ENCODE measurements around the gene SIRPG. TPM values are rescaled to one million over a fixed set of nuclear protein-coding genes. Genes with fewer than 3 reads are reported as not detected.

SIRPG gene
- total RNA-seq, 2 experiments from 2014 or later, result 98.7 to 100 TPM

DNA sequence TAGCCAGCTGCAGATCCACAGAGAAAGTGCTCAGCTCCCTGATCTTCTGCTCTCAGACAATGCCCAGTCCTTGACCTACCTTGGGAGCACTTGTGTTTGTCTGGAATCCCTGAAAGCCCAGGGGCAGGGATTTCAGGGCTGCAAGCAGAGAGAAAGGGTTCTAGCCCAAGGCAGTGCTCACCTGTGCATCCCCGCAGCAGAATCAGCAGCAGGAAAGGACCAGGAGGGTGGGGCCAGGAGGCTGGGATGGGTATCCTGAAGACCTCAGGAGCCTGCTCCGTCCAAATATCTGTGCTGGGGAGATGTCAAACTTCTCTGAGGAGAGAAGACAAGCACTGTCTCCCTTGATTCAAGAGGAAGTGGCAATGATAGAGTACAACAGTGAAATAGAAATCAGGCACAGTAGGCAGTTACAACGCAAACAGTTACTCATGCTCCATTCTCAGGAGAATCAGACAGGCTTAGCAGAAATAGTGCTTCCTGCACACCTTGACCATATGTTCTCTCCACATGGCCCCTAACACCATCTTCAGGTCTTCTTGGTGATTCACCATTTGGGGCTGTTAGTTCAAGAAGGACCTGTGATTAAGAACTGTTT is 28.7 kb upstream of the SIRPG start:
- H3K27me3 Mint-ChIP-seq, result no peaks in the 10 kb centered on the region
- no peak for DNase-seq
- H3K27ac Mint-ChIP-seq, result peak overlapping the region; percentile 92
- H3K36me3 Mint-ChIP-seq, result peaks cover 28% of the 10 kb centered on the region
- peak; percentile 67 for ATAC-seq (ENCODE audit: low read depth)
- peak overlapping the region; percentile 89 for H3K4me3 Mint-ChIP-seq
- H3K4me1 Mint-ChIP-seq, result peaks cover 51% of the 10 kb centered on the region
- H3K9me3 Mint-ChIP-seq, result peaks cover 17% of the 10 kb centered on the region
- POLR2A ChIA-PET, result interaction anchor here (0.9 to 2.7 kb wide), 9 partner anchors 10 to 48 kb away, joined by 4 to 16 read pairs (median 9); partner anchors contain the start of gene SIRPG

GRCh38 chr20:1685304-1686052 is 27.9 kb upstream of the SIRPG start:
- POLR2A ChIA-PET, result interaction anchor here (0.9 to 2.7 kb wide), 13 partner anchors 9 to 48 kb away, joined by 3 to 16 read pairs (median 7); partner anchors contain the start of gene SIRPG
- peak; percentile 75 for ATAC-seq (ENCODE audit: low read depth)
- Mint-ChIP-seq H3K4me1 (peaks cover 57% of the 10 kb centered on the region), H3K27me3 (no peaks in the 10 kb centered on the region), H3K9me3 (peaks cover 16% of the 10 kb centered on the region), H3K4me3 (peak overlapping the region; percentile 89), H3K36me3 (peaks cover 32% of the 10 kb centered on the region), H3K27ac (peak overlapping the region; percentile 92)
- DNase-seq, result no peak

DNA sequence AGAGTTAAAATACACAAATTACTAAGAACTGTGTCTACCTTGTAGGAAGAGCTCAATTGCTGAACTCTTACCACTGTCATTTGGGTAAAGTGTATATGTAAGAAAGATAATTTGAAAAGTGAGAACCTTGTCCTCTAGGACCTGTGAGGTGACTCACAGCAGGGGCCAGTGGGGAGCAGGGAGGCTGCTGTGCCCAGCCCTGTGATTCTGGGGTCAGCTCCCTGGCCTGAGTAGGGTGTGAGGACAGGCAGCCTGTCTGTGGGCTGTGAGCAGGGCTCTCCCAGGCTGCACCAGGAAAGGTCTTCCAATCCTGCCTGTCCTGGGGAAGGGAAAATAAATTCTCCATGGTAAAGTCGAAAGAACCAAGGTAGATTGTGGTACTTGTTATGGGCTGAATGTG is 27.3 kb upstream of the SIRPG start:
- peaks cover 14% of the 10 kb centered on the region for H3K9me3 Mint-ChIP-seq
- peak overlapping the region; percentile 92 for H3K27ac Mint-ChIP-seq
- DNase-seq (no peak), ATAC-seq (ENCODE audit: low read depth) (peak; percentile 31)
- POLR2A ChIA-PET, result interaction anchor here (0.6 to 2.7 kb wide), 13 partner anchors 8 to 187 kb away, joined by 3 to 16 read pairs (median 7); partner anchors contain the start of gene SIRPG
- peaks cover 33% of the 10 kb centered on the region for H3K36me3 Mint-ChIP-seq
- H3K27me3 Mint-ChIP-seq, result no peaks in the 10 kb centered on the region
- peaks cover 60% of the 10 kb centered on the region for H3K4me1 Mint-ChIP-seq
- peak overlapping the region; percentile 89 for H3K4me3 Mint-ChIP-seq

GRCh38 chr20:1676650-1677049 is 19.1 kb upstream of the SIRPG start:
- peaks cover 42% of the 10 kb centered on the region for H3K36me3 Mint-ChIP-seq

GRCh38 chr20:1674990-1675780 is 17.6 kb upstream of the SIRPG start:
- no peaks in the 10 kb centered on the region for H3K27me3 Mint-ChIP-seq
- H3K9me3 Mint-ChIP-seq, result peaks cover 2% of the 10 kb centered on the region
- peak overlapping the region; percentile 84 for H3K4me3 Mint-ChIP-seq
- H3K4me1 Mint-ChIP-seq, result peaks cover 85% of the 10 kb centered on the region
- peak overlapping the region; percentile 97 for H3K27ac Mint-ChIP-seq
- ATAC-seq (ENCODE audit: low read depth) (peak; percentile 24), DNase-seq (no peak)
- POLR2A ChIA-PET, result interaction anchor here (0.8 to 4.7 kb wide), 10 partner anchors 9 to 33 kb away, joined by 3 to 36 read pairs (median 6); partner anchors contain the start of gene SIRPG
- peaks cover 48% of the 10 kb centered on the region for H3K36me3 Mint-ChIP-seq

More at GRCh38 chr20:1676650-1677049, 19.1 kb upstream of the SIRPG start:
- POLR2A ChIA-PET, result interaction anchor here (0.8 to 4.7 kb wide), 8 partner anchors 8 to 57 kb away, joined by 3 to 36 read pairs (median 6); partner anchors contain the start of genes SIRPB1 and SIRPG
- peak overlapping the region; percentile 97 for H3K27ac Mint-ChIP-seq
- H3K9me3 Mint-ChIP-seq, result peaks cover 2% of the 10 kb centered on the region
- ATAC-seq (ENCODE audit: low read depth) (no peak), DNase-seq (no peak)
- peaks cover 80% of the 10 kb centered on the region for H3K4me1 Mint-ChIP-seq
- no peaks in the 10 kb centered on the region for H3K27me3 Mint-ChIP-seq
- H3K4me3 Mint-ChIP-seq, result peak overlapping the region; percentile 84

DNA sequence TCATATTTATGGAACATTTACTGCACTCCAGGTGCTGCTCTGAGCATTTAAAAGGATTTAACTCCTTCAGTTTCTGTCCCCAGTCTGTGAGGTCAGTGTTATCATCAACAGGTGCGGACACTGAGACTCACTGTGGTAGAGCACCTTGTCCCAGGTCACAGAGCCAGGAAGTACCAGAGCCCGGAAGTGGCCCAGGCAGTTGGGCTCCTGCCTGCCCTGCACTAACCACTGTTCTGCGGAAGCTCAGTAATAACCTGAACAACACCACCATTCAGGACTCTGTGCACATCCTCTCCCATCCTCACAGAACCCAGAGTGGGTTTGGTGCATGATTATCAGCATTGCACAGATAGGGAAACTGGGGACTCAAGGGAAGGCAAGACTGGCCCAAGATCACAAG is 16.8 kb upstream of the SIRPG start:
- Mint-ChIP-seq H3K9me3 (no peaks in the 10 kb centered on the region), H3K4me3 (peak overlapping the region; percentile 84), H3K4me1 (peaks cover 84% of the 10 kb centered on the region), H3K36me3 (peaks cover 48% of the 10 kb centered on the region), H3K27ac (peak overlapping the region; percentile 97), H3K27me3 (no peaks in the 10 kb centered on the region)
- POLR2A ChIA-PET, result interaction anchor here (0.6 to 2.0 kb wide), 7 partner anchors 9 to 34 kb away, joined by 3 to 16 read pairs (median 6); partner anchors contain the start of gene SIRPG
- peak; percentile 87 for ATAC-seq (ENCODE audit: low read depth)
- peak; percentile 64 for DNase-seq

GRCh38 chr20:1673424-1673823 is 15.8 kb upstream of the SIRPG start:
- DNase-seq (no peak), ATAC-seq (ENCODE audit: low read depth) (no peak)
- Mint-ChIP-seq H3K4me3 (peak overlapping the region; percentile 84), H3K27me3 (no peaks in the 10 kb centered on the region), H3K9me3 (no peaks in the 10 kb centered on the region), H3K4me1 (peaks cover 86% of the 10 kb centered on the region), H3K36me3 (peaks cover 50% of the 10 kb centered on the region), H3K27ac (peak overlapping the region; percentile 97)
- POLR2A ChIA-PET, result interaction anchor here (0.7 to 2.0 kb wide), 3 partner anchors 8 to 16 kb away, joined by 4 to 16 read pairs (median 13); no protein-coding TSS in a partner anchor

GRCh38 chr20:1672728-1673127 is 15.1 kb upstream of the SIRPG start:
- ATAC-seq (ENCODE audit: low read depth) (no peak), DNase-seq (no peak)
- H3K4me3 Mint-ChIP-seq, result peak overlapping the region; percentile 84
- H3K4me1 Mint-ChIP-seq, result peaks cover 86% of the 10 kb centered on the region
- no peaks in the 10 kb centered on the region for H3K27me3 Mint-ChIP-seq
- POLR2A ChIA-PET, result interaction anchor here (0.8 to 1.4 kb wide), 3 partner anchors 13 to 23 kb away, joined by 3 to 6 read pairs (median 5); partner anchors contain the start of gene SIRPG
- H3K9me3 Mint-ChIP-seq, result no peaks in the 10 kb centered on the region
- H3K36me3 Mint-ChIP-seq, result peaks cover 47% of the 10 kb centered on the region
- peak overlapping the region; percentile 97 for H3K27ac Mint-ChIP-seq

- POLR2A ChIA-PET, result interaction anchor here (0.8 to 1.4 kb wide), 3 partner anchors 14 to 24 kb away, joined by 3 to 6 read pairs (median 5); partner anchors contain the start of gene SIRPG
Observed at GRCh38 chr20:1671891-1672669, 14.5 kb upstream of the SIRPG start.

DNA sequence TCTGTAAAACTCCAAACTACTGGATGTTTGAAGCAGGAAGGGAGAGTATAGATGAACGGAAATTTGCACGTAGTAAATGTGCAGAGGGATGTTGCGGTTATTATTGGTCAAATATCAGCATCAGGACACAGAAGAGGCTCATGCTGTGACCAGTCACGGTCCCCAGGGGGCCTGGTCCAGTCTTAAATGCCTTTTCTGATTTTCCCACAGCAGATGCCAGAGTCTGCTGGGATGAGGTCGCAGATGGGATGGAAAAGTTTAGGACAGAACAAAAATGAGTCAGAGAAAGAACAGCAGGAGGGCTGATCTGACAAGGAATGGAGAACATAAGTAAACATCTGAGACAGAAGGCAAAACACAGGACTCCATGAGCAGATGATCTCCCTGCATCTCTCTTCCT is 11.7 kb upstream of the SIRPG start:
- no peaks in the 10 kb centered on the region for H3K9me3 Mint-ChIP-seq
- no peaks in the 10 kb centered on the region for H3K27me3 Mint-ChIP-seq
- peaks cover 44% of the 10 kb centered on the region for H3K36me3 Mint-ChIP-seq
- H3K27ac Mint-ChIP-seq, result peak overlapping the region; percentile 0
- POLR2A ChIA-PET, result interaction anchor here (1.3 to 1.5 kb wide), 2 partner anchors 14 to 16 kb away, joined by 4 to 6 read pairs; no protein-coding TSS in a partner anchor
- peaks cover 79% of the 10 kb centered on the region for H3K4me1 Mint-ChIP-seq
- no peak overlapping the region for H3K4me3 Mint-ChIP-seq
- ATAC-seq (ENCODE audit: low read depth) (no peak), DNase-seq (no peak)

More at GRCh38 chr20:1671891-1672669, 14.5 kb upstream of the SIRPG start:
- Mint-ChIP-seq H3K9me3 (no peaks in the 10 kb centered on the region), H3K36me3 (peaks cover 51% of the 10 kb centered on the region), H3K4me1 (peaks cover 87% of the 10 kb centered on the region), H3K4me3 (peak overlapping the region; percentile 84), H3K27ac (peak overlapping the region; percentile 97), H3K27me3 (no peaks in the 10 kb centered on the region)
- DNase-seq (no peak), ATAC-seq (ENCODE audit: low read depth) (peak; percentile 24)

- POLR2A ChIA-PET, result interaction anchor here (1.9 to 3.6 kb wide), 3 partner anchors 9 to 17 kb away, joined by 6 to 21 read pairs (median 13); partner anchors contain the start of gene SIRPG
- Mint-ChIP-seq H3K4me3 (peak overlapping the region; percentile 28), H3K36me3 (peaks cover 49% of the 10 kb centered on the region), H3K9me3 (no peaks in the 10 kb centered on the region), H3K27me3 (no peaks in the 10 kb centered on the region), H3K4me1 (peaks cover 79% of the 10 kb centered on the region), H3K27ac (peak overlapping the region; percentile 74)
- no peak for DNase-seq
- ATAC-seq (ENCODE audit: low read depth), result no peak
Observed at GRCh38 chr20:1667502-1668085, 10.0 kb upstream of the SIRPG start.
